Breast epithelium (tissue), 4 donors: ENCODE measurements around the gene SVEP1. TPM values are rescaled to one million over a fixed set of nuclear protein-coding genes. Genes with fewer than 3 reads are reported as not detected.

Experiments used
- DNase-seq, 2 donors: peaks; one replicate each; pipeline ENCODE4 v3.0.0-alpha.2; 2019; ENCODE audit warnings: low spot score in 2 of 2
- H3K27ac ChIP-seq, 2 donors: fragments of 200-600 bp; sonication (generic) in 1 of 2; one replicate each; pipeline ENCODE4 v1.5.1; 2016 to 2019; ENCODE audit warnings: mild to moderate bottlenecking in 1 of 2
- H3K27me3 ChIP-seq, 2 donors: fragments of 200-600 bp; sonication (generic) in 1 of 2; one replicate each; pipeline versions ENCODE4 v1.5.1 to v1.6.0; 2017 to 2019; ENCODE audit warnings: control low read depth in 1 of 2, mild to moderate bottlenecking in 1 of 2
- H3K36me3 ChIP-seq: fragments of 200-600 bp; one replicate; pipeline ENCODE4 v1.5.1; 2019
- H3K4me1 ChIP-seq, 2 donors: fragments of 200-600 bp; sonication (generic); one replicate each; pipeline ENCODE4 v1.5.1; 2016 to 2019; ENCODE audit warnings: control low read depth in 1 of 2
- H3K4me3 ChIP-seq, 3 donors: fragments of 200-600 bp; sonication (generic); 1 replicate in 2 of 3; 2 replicates in 1 of 3; pipeline ENCODE4 v1.5.1; 2016 to 2019; ENCODE audit warnings: mild to moderate bottlenecking in 3 of 3, moderate library complexity in 2 of 3
- H3K9me3 ChIP-seq, 2 donors: fragments of 200-600 bp; sonication (generic) in 1 of 2; one replicate each; pipeline ENCODE4 v1.5.1; 2016 to 2019; ENCODE audit warnings: control low read depth in 1 of 2
- CTCF ChIP-seq, 3 donors: fragments of 450-650 bp; IDR thresholded peaks; one replicate each; pipeline ENCODE4 v1.5.1; 2016 to 2017; ENCODE audit warnings: antibody characterized with exemption in 3 of 3, mild to moderate bottlenecking in 3 of 3, moderate library complexity in 3 of 3
- POLR2A ChIP-seq: fragments of 450-650 bp; IDR thresholded peaks from one replicate; pipeline ENCODE4 v1.6.1; 2016; ENCODE audit warnings: antibody characterized with exemption, mild to moderate bottlenecking, moderate library complexity
- POLR2AphosphoS5 ChIP-seq, 3 donors: sonication (generic); formaldehyde crosslinking; IDR thresholded peaks; one replicate each; pipeline ENCODE4 v1.6.1; 2017; ENCODE audit warnings: antibody characterized with exemption in 3 of 3
- intact Hi-C: fragments of 100-400 bp; cut with DNase I; formaldehyde crosslinking; loops from one replicate; pipeline ENCODE4 v1.15.1; 2023; ENCODE audit warnings: low total_unique reads
- total RNA-seq, 3 donors: library from RNA; depleted of rRNA; stranded (reverse); fragments of >200 nt; gene quantifications; one replicate each; pipeline ENCODE4 v1.1.0, GENCODE V29; 2016

Gene SVEP1
- total RNA-seq, 3 donors from 2014 or later = 54.6 to 158 (median 99.0) TPM

- Histone ChIP-seq H3K27me3 (no peaks in the 10 kb centered on the region), H3K27ac (no peak overlapping the region), H3K4me1 (no peaks in the 10 kb centered on the region), H3K36me3 (no peaks in the 10 kb centered on the region), H3K9me3 (no peaks in the 10 kb centered on the region), H3K4me3 (no peak overlapping the region)
- intact Hi-C loops = no loop called here
- TF ChIP-seq POLR2AphosphoS5 (IDR thresholded peaks at IDR 0.05) (no peak), CTCF (IDR thresholded peaks at IDR 0.05) (no peak), POLR2A (no peak)
- no peak for DNase-seq
Observed at GRCh38 chr9:110571801-110572483, 7.6 kb downstream of the SVEP1 start.

- intact Hi-C loops = no loop called here
- H3K4me1 ChIP-seq = no peaks in the 10 kb centered on the region
- DNase-seq = no peak
- H3K4me3 ChIP-seq = no peak overlapping the region
- no peaks in the 10 kb centered on the region for H3K36me3 ChIP-seq
- H3K9me3 ChIP-seq = no peaks in the 10 kb centered on the region
- no peak overlapping the region for H3K27ac ChIP-seq
- no peak for TF ChIP-seq CTCF (IDR thresholded peaks at IDR 0.05)
- TF ChIP-seq POLR2AphosphoS5 (IDR thresholded peaks at IDR 0.05) = no peak
- no peak for TF ChIP-seq POLR2A
- H3K27me3 ChIP-seq = no peaks in the 10 kb centered on the region
Observed at GRCh38 chr9:110566156-110566555, 13.4 kb downstream of the SVEP1 start.

GRCh38 chr9:110561826-110562225 is 17.7 kb downstream of the SVEP1 start:
- Histone ChIP-seq H3K4me1 (no peaks in the 10 kb centered on the region), H3K36me3 (no peaks in the 10 kb centered on the region), H3K27ac (no peak overlapping the region), H3K27me3 (no peaks in the 10 kb centered on the region), H3K4me3 (no peak overlapping the region), H3K9me3 (no peaks in the 10 kb centered on the region)
- TF ChIP-seq POLR2A (no peak), CTCF (IDR thresholded peaks at IDR 0.05) (no peak), POLR2AphosphoS5 (IDR thresholded peaks at IDR 0.05) (no peak)
- DNase-seq = no peak
- intact Hi-C loops = no loop called here

- intact Hi-C loops = no loop called here
Observed at GRCh38 chr9:110559869-110560268, 19.7 kb downstream of the SVEP1 start.

More at GRCh38 chr9:110559869-110560268, 19.7 kb downstream of the SVEP1 start:
- Histone ChIP-seq H3K36me3 (no peaks in the 10 kb centered on the region), H3K4me1 (no peaks in the 10 kb centered on the region), H3K9me3 (no peaks in the 10 kb centered on the region), H3K27ac (no peak overlapping the region), H3K4me3 (no peak overlapping the region), H3K27me3 (no peaks in the 10 kb centered on the region)
- no peak for DNase-seq
- TF ChIP-seq POLR2AphosphoS5 (IDR thresholded peaks at IDR 0.05) (no peak), CTCF (IDR thresholded peaks at IDR 0.05) (no peak), POLR2A (no peak)
